Neural cell (in vitro differentiated cells): ENCODE results near the gene ANKRD55. TPM values are rescaled to one million over a fixed set of nuclear protein-coding genes. Genes with fewer than 3 reads are reported as not detected.
"Not testable (repeated sequence)": the region's sequence is repeated elsewhere in the genome, so short reads cannot be mapped to it uniquely, and the experiment has no call there.

Experiments used
- H2AFZ ChIP-seq: fragments of 200-600, 300-800 bp; sonication (generic), shearing (Covaris generic); 2 replicates; pipeline ENCODE4 v1.6.0; 2014; ENCODE audit warnings: low read depth, mild to moderate bottlenecking, antibody characterized with exemption, low read length, moderate library complexity
- H3F3A ChIP-seq: fragments of 200-600 bp; shearing (Covaris generic); 2 replicates; pipeline ENCODE4 v1.6.1; 2016; ENCODE audit warnings: mild to moderate bottlenecking, moderate library complexity, mixed read lengths, antibody characterized with exemption, low read length; ENCODE audit not compliant: insufficient read depth, poor library complexity, severe bottlenecking
- H3K27ac ChIP-seq: fragments of 200-600, 300-800 bp; sonication (generic), shearing (Covaris generic); 2 replicates; pipeline ENCODE4 v1.5.1; 2014; ENCODE audit warnings: mild to moderate bottlenecking, low read length, moderate library complexity
- H3K27me3 ChIP-seq: fragments of 300-800, 200-600 bp; sonication (generic), shearing (Covaris generic); 2 replicates; pipeline ENCODE4 v1.6.0; 2014; ENCODE audit warnings: mild to moderate bottlenecking, low read depth, low read length, moderate library complexity; ENCODE audit not compliant: insufficient read depth
- H3K36me3 ChIP-seq: fragments of 300-800, 200-600 bp; sonication (generic), shearing (Covaris generic); 2 replicates; pipeline ENCODE4 v1.5.1; 2014; ENCODE audit warnings: mild to moderate bottlenecking, antibody characterized with exemption, low read length, moderate library complexity; ENCODE audit not compliant: insufficient read depth
- H3K4me2 ChIP-seq: fragments of 300-800, 200-600 bp; sonication (generic), shearing (Covaris generic); 2 replicates; pipeline ENCODE4 v1.6.0; 2014; ENCODE audit warnings: mild to moderate bottlenecking, low read length
- H3K4me3 ChIP-seq: fragments of 300-800, 200-600 bp; sonication (generic), shearing (Covaris generic); 2 replicates; pipeline ENCODE4 v1.5.1; 2014; ENCODE audit warnings: mild to moderate bottlenecking, low read length, moderate library complexity
- H3K79me2 ChIP-seq: fragments of 200-600 bp; shearing (Covaris generic); replicated peaks from 2 replicates; pipeline ENCODE4 v1.6.0; 2014; ENCODE audit warnings: mild to moderate bottlenecking, low read length, moderate library complexity; ENCODE audit not compliant: insufficient read depth
- H3K9ac ChIP-seq: fragments of 300-800, 200-600 bp; sonication (generic), shearing (Covaris generic); 2 replicates; pipeline ENCODE4 v1.6.1; 2016; ENCODE audit warnings: mild to moderate bottlenecking, low read length, mixed read lengths
- H3K9me2 ChIP-seq: fragments of 200-600 bp; shearing (Covaris generic); 2 replicates; pipeline ENCODE4 v1.6.1; 2016; ENCODE audit warnings: mild to moderate bottlenecking, low read length, mixed read lengths; ENCODE audit not compliant: insufficient read depth
- H3K9me3 ChIP-seq: fragments of 200-600, 300-800 bp; sonication (generic), shearing (Covaris generic); 2 replicates; pipeline ENCODE4 v1.6.1; 2016; ENCODE audit warnings: mild to moderate bottlenecking, mixed run types, low read length, moderate library complexity, mixed read lengths
- H4K20me1 ChIP-seq: fragments of 200-600 bp; shearing (Covaris generic); 2 replicates; pipeline ENCODE4 v1.6.1; 2016; ENCODE audit warnings: mild to moderate bottlenecking, mixed run types; ENCODE audit not compliant: insufficient read depth
- EP300 ChIP-seq: fragments of 450-650 bp; conservative IDR thresholded peaks from 2 replicates; pipeline ENCODE4 v1.6.1; 2014; ENCODE audit warnings: antibody characterized with exemption, mild to moderate bottlenecking, moderate library complexity; ENCODE audit not compliant: poor library complexity, severe bottlenecking
- EZH2 ChIP-seq: fragments of 200-600, 300-800 bp; shearing (Covaris generic), sonication (generic); IDR thresholded peaks from 2 replicates; pipeline ENCODE4 v1.6.1; 2014; ENCODE audit warnings: antibody characterized with exemption, low read length, borderline replicate concordance, mild to moderate bottlenecking; ENCODE audit not compliant: insufficient read depth, poor library complexity, severe bottlenecking
- MXI1 ChIP-seq: fragments of 450-650 bp; conservative IDR thresholded peaks from 2 replicates; pipeline ENCODE4 v1.6.1; 2014; ENCODE audit warnings: antibody characterized with exemption, mild to moderate bottlenecking; ENCODE audit not compliant: poor library complexity, severe bottlenecking
- POLR2AphosphoS5 ChIP-seq: IDR thresholded peaks from 2 replicates; pipeline ENCODE4 v1.6.1; 2012
- REST ChIP-seq: IDR thresholded peaks from 2 replicates; pipeline ENCODE4 v1.6.1; 2012; ENCODE audit warnings: borderline replicate concordance
- TAF1 ChIP-seq: IDR thresholded peaks from 2 replicates; pipeline ENCODE4 v1.6.1; 2012; ENCODE audit warnings: low read depth
- polyA plus RNA-seq: library from polyadenylated mRNA; depleted of rRNA; stranded (reverse); fragments of >200 nt; gene quantifications from 2 replicates; pipeline ENCODE4 v1.2.3, GENCODE V29; 2014

ANKRD55 gene
- polyA plus RNA-seq, 1 donor from 2014 or later, result 49.8 TPM

GRCh38 chr5:56206126-56206910 lies 26.8 kb downstream of the ANKRD55 start:
- Histone ChIP-seq H3K4me2 (no peak overlapping the region), H3K79me2 (no peaks in the 10 kb centered on the region), H3K27ac (no peak overlapping the region), H3K36me3 (no peaks in the 10 kb centered on the region), H2AFZ (no peak overlapping the region), H3F3A (no peaks in the 10 kb centered on the region), H3K9ac (no peak overlapping the region), H4K20me1 (no peaks in the 10 kb centered on the region), H3K9me3 (no peaks in the 10 kb centered on the region), H3K27me3 (no peaks in the 10 kb centered on the region), H3K4me3 (no peak overlapping the region), H3K9me2 (no peaks in the 10 kb centered on the region)
- TF ChIP-seq REST, result no peak
- TF ChIP-seq EZH2, result no peak
- no peak for TF ChIP-seq POLR2AphosphoS5
- no peak for TF ChIP-seq EP300

GRCh38 chr5:56203936-56204335 lies 29.2 kb downstream of the ANKRD55 start:
- H3K79me2 ChIP-seq, H3K9ac ChIP-seq, H3K9me2 ChIP-seq, H3F3A ChIP-seq, H3K4me2 ChIP-seq, H3K27me3 ChIP-seq, H3K36me3 ChIP-seq, H3K27ac ChIP-seq, H3K4me3 ChIP-seq, H3K9me3 ChIP-seq, H2AFZ ChIP-seq, H4K20me1 ChIP-seq: not testable (repeated sequence)

- H3K36me3 ChIP-seq, result no peaks in the 10 kb centered on the region
- no peaks in the 10 kb centered on the region for H3K79me2 ChIP-seq
- no peak overlapping the region for H3K4me3 ChIP-seq
- no peaks in the 10 kb centered on the region for H3K9me3 ChIP-seq
- H2AFZ ChIP-seq, result no peak overlapping the region
- TF ChIP-seq REST, result no peak
- no peak for TF ChIP-seq TAF1
- TF ChIP-seq MXI1, result no peak
- H4K20me1 ChIP-seq, result no peaks in the 10 kb centered on the region
- no peak overlapping the region for H3K27ac ChIP-seq
- no peaks in the 10 kb centered on the region for H3F3A ChIP-seq
- no peak overlapping the region for H3K4me2 ChIP-seq
- H3K9me2 ChIP-seq, result no peaks in the 10 kb centered on the region
- H3K27me3 ChIP-seq, result no peaks in the 10 kb centered on the region
- no peak overlapping the region for H3K9ac ChIP-seq
Observed at GRCh38 chr5:56202483-56202882, 30.6 kb downstream of the ANKRD55 start.

GRCh38 chr5:56201762-56202261 lies 31.3 kb downstream of the ANKRD55 start:
- H4K20me1 ChIP-seq, H3K4me2 ChIP-seq, H3K9me2 ChIP-seq, H3K4me3 ChIP-seq, H3F3A ChIP-seq, H3K79me2 ChIP-seq, H3K27me3 ChIP-seq, H3K27ac ChIP-seq, H3K9ac ChIP-seq, H2AFZ ChIP-seq, H3K9me3 ChIP-seq, H3K36me3 ChIP-seq: not testable (repeated sequence)
